NCI-H2227 (cell line): Measurements from ENCODE around the gene ADGRB3.
"Not testable (repeated sequence)": the region's sequence is repeated elsewhere in the genome, so short reads cannot be mapped to it uniquely, and the experiment has no call there.

Source experiments
- DNase-seq: peaks from one replicate; lab custom pipeline; 2025; ENCODE audit not compliant: unreplicated experiment; lab: John Stamatoyannopoulos, UW

ADGRB3 gene

DNA sequence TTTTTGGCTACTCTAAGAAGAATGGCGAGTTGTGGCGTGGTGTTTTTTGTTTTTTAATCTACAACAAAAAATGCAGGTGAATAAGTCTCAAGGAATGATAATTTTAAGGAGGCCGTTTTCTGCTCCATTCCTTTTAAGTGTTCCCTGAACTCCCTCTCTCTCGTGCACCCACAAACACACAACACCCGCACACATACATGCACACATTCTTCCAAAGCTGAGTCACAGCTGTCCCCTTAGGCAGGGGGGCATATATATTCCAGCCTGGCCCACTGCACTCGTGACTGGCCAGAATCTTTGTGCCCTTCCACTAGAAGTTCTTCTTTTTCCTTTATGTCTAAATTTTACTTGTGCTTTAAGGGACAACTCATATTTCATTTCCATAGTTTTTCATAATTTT lies 756.0 kb downstream of the ADGRB3 start:
- DNase-seq = no peak

DNA sequence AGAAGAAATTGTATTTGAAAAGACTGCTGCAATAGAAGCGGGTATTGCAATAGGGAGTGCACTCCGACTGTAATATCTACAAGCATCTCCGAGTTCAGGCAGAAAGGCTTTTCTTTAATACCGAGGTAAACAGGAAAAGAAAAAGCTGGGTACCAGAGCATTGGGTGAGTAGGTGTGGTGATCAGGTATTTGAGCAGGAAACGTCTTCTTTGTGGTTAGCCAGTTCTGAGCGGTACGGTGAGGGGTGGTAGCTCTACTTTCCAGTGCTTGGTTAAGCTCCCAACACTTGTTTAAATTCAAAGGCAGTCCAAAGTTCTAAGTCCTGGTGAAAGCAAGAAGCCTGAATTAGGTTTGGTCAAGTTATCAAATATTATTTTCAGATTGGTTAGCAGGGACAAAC lies 757.7 kb downstream of the ADGRB3 start:
- DNase-seq = no peak

DNA sequence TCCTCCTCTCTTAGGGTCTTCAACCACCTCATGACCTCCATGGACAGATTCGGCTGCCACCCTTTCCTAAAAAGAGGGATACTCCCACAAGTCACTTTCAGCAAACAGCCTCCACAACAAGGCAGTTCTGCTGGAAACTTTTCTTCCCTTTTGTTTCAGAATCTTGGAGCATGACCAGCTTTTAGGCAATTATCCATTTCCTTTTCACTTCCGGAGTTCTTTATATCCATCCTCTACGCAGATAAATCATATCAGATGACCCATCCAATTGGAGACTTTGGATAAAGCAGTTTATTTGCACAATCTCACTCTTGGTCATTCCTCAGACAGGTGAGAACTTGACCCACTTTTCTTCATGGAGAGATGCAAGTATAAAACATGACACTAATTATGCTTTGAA lies 763.2 kb downstream of the ADGRB3 start:
- no peak for DNase-seq

DNA sequence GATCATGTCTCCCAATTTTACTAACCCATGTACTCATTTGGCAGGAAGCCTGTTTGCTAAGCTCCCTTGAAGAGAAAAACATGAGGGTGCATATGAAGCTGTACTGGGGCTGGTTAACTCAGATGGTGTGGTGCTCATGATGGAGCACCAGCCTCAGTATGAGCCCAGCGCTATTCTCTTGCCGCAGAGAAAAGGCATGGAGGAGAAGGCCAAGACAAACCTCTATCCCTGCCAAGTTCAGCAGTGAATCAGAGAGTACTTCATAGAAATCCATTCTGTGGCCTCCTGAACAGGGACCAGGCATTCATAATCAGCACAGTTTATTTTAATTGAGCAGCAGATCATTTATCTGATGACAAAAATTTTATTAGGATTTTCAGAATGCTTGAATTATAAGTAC lies 763.6 kb downstream of the ADGRB3 start:
- no peak for DNase-seq

DNA sequence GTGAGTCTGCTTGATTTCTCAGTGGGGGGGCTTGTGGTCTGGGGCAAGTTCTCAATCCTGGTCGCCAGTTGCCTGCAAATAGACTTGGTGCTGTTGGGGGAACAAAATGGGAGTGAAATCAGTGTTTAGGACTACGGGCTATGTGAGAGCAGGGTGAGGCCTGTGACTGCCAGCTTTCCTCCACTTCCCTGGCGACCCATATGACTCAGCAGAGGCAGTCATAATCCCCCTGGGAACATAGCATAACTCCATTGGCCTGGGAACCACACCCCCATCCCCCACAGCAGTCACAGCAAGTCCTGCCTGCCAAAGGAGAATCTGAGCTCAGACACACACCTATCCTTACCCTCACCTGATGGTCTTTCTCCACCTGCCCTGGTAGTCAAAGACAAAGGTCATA lies 773.8 kb downstream of the ADGRB3 start:
- DNase-seq = no peak

DNA sequence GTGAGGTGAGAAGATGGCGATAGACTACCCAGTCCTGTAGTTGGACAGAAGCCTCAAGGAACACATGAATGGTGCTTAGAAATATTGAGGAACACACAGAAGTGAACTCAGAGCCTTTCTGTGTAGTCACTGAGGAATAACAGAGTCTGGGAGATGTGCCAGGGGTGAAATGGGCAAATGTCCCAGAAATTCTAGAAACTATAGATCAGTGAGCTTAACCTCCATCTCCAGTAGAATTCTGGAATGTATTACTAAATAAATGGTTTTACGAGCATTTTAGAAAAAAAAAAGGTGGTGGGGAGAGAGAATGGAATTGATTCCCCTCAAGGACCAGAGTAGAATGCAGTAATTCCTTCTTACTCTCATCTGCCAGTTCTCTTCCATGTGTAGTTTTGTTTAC lies 781.7 kb downstream of the ADGRB3 start:
- no peak for DNase-seq

DNA sequence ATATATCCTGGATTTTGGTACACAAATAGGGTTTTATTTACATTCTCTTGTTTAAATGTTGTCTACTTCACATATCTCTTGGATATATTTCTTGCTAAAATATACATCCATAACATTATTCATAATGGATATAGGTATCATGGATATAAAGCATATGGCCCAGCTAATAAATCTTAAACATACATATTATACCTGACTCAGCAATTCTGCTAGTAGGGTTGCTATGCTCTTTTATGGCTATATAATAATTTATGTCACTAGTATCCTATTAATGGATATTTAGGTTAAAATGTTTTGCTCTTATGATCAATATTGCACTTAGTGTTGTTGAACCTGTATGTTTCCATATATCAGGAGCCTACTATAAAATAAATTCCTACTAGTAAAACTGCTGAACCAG lies 786.2 kb downstream of the ADGRB3 start:
- no peak for DNase-seq

DNA sequence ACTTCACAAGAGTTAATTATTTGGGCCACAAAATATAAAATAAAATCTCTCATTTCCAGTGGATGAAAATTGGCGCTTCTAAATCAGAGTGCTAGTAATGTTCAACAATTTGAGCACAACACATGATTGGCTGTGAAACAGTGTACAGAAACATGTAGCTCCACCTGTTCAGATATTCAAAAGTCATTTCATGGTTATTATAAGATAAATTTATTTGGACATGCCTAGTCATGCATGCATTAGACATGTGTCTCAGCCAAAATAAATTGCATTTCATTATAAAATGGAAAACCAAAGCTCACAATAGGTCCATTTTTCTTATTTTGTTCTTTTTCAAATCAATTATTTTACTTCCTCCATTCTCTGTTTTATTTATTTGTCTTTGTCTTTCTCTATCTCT lies 786.9 kb downstream of the ADGRB3 start:
- no peak for DNase-seq

DNA sequence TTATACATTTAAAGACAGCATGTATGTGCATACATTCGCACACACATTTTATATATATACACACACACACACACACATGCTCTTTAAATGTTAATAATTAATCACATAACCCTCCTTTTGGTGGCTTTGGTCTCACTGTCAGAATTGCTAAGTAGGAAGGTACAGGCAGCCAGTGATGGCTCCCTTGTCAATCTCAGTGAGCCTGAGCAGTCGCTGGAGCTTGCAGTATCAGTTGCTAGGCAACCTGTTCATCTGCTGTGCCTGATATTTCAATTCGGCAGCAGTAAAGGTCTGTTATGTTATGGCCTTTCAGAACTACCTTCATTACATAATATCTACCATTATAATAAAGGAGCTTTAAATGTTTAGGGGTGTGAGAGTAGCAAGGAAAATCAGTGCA lies 787.4 kb downstream of the ADGRB3 start:
- DNase-seq = peak; percentile 50

DNA sequence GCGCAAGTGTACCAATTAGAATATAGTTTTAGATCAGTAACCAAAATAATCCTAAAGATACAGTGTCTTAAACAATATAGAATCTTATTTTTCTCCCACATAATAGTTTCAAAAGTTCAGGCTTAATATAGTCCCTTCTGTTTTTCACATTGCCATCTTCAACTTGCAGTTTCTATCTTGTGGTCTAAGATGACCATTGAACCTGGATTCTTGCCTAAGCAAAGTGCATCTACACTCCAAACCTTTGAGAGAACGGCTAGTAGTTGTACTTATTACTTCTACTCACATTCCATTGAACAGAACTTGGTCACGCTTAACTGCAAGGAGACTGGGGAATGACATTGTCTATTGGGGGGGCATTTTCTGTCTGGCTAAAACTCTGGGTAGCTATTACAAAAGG lies 788.7 kb downstream of the ADGRB3 start:
- DNase-seq = no peak

DNA sequence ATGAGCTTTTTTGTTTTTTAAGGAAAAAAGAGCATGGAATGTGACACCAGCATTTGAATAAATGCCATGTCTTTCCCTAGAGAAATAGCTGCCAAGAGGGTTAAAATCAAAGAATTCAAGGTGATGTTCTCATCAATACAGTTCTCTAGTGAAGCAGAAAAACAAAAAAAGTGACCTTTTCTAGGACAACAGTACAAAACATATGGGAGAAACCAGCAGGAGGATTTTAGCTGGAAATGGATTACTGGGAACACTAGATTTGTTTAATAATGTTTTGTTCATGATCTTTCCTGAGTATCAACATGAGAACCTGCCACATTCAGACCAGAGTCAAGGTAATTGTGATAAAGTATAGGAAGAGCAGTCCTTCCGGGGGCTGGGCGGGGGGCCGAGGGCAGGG lies 789.5 kb downstream of the ADGRB3 start:
- DNase-seq = no peak

DNA sequence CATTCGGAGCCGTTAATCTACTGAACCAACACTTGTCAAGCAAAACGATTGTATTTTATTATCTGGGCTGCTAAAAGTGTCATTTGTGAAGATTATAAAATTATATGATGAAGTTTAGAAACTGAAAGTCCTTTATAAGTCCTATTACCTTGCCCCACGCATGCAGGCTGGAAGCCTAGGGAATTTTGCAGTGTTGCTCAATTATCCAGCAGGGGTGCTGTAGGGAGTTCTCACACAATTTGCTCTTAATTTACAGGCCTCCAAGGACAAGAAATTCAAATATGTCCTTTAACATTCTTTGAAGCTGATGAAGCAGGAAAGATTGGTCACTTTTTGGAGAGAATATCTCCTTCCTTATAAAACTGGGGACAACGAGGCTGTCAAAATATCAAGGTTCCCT lies 792.8 kb downstream of the ADGRB3 start:
- DNase-seq = no peak

DNA sequence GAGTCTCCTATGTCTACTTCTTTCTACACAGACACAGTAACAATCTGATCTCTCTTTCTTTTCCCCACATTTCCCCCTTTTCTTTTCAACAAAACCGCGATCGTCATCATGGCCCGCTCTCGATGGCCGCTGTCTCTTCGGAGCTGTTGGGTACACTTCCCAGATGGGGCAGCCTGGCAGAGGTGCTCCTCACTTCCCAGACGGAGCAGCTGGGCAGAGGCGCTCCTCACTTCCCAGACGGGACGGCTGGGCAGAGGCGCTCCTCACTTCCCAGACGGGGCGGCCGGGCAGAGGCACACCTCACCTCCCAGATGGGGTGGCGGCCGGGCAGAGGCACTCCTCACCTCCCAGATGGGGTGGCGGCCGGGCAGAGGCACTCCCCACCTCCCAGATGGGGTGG lies 797.1 kb downstream of the ADGRB3 start:
- DNase-seq = not testable (repeated sequence)

DNA sequence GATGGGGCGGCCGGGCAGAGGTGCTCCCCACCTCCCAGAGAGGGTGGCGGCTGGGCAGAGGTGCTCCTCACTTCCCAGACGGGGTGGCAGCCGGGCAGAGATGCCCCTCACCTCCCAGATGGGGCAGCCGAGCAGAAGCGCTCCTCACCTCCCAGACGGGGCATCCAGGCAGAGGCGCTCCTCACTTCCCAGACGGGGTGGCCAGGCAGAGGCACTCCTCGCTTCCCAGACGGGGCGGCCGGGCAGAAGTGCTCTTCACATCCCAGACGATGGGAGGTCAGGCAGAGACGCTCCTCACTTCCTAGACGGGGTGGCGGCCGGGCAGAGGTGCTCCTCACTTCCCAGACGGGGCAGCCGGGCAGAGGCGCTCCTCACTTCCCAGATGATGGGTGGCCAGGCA lies 798.0 kb downstream of the ADGRB3 start:
- not testable (repeated sequence) for DNase-seq

DNA sequence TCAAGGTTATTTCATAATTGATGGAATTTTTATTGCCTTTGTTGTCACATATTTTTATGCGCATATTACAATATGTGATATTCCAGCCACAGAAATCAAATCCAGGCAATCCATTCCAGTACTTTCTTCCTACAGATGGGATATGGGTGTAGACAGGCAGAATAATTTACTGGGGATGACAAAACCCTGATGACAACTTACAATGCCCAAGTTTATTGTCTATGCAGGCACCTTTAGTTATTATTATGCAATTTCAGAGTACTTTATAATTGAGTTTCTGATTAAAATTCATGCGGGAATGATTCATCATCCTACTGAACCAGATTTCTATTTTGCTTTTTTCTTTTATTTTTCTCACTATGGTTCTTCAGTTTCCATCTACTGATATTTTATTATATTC lies 803.0 kb downstream of the ADGRB3 start:
- DNase-seq = no peak
